A549 (cell line): ENCODE data around the gene PCSK6. TPM values are rescaled to one million over a fixed set of nuclear protein-coding genes. Genes with fewer than 3 reads are reported as not detected.

ENCODE experiments used
- ATAC-seq, 2 experiments: fragments of 200-7000 bp in 1 of 2; fragments of >200 bp in 1 of 2; cut with Nextera tagmentation in 1 of 2; cut with Tn5 transposase in 1 of 2; 3 replicates each; pipeline versions ENCODE4 v1.8.0 to v1.9.1; 2018 to 2020; ENCODE audit warnings: mild to moderate bottlenecking in 1 of 2, moderate library complexity in 1 of 2
- CTCF ChIA-PET: fragments of 300-600 bp; sonication (Branson Sonifier 250); formaldehyde crosslinking; extraction: SDS; loops from one replicate; lab custom pipeline; 2021; ENCODE audit warnings: antibody characterized with exemption, inconsistent platforms; lab: Yijun Ruan, JAX
- POLR2A ChIA-PET: fragments of 350-600 bp; formaldehyde crosslinking; extraction: SDS; loops from one replicate; lab custom pipeline; 2021; ENCODE audit warnings: antibody characterized with exemption, inconsistent platforms; lab: Yijun Ruan, JAX
- DNase-seq, 2 experiments: peaks; one replicate each; pipeline versions ENCODE4 v3.0.0 to v3.0.0-alpha.2; 2011 to 2016; ENCODE audit warnings: low read depth in 1 of 2, low spot score in 1 of 2
- FAIRE-seq: peaks from 2 replicates; lab custom pipeline; 2011; peaks lifted over from hg19 to GRCh38; lab: Jason Lieb, UNC
- H3K27ac ChIP-seq, 2 experiments: fragments of >200 bp; sonication (Bioruptor Twin); formaldehyde crosslinking; 3 replicates each; pipeline ENCODE4 v1.5.1; 2016 to 2017
- H3K4me1 ChIP-seq: fragments of >200 bp; sonication (Bioruptor Twin); formaldehyde crosslinking; 3 replicates; pipeline ENCODE4 v1.6.1; 2016
- H3K4me2 ChIP-seq: fragments of >200 bp; sonication (Bioruptor Twin); formaldehyde crosslinking; 3 replicates; pipeline ENCODE4 v1.6.1; 2016
- H3K4me3 ChIP-seq: fragments of >200 bp; sonication (Bioruptor Twin); formaldehyde crosslinking; 3 replicates; pipeline ENCODE4 v1.5.1; 2016
- H3K9me3 ChIP-seq: fragments of >200 bp; sonication (Bioruptor Twin); formaldehyde crosslinking; 3 replicates; pipeline ENCODE4 v1.6.1; 2016
- ATOH8 ChIP-seq: fragments of 250-450 bp; sonication (Bioruptor Pico); IDR thresholded peaks from 2 replicates; pipeline ENCODE4 v1.5.0; 2020; ENCODE audit warnings: low read depth, mild to moderate bottlenecking, moderate library complexity
- BCL3 ChIP-seq: fragments of >200 bp; sonication (Bioruptor Twin); formaldehyde crosslinking; IDR thresholded peaks from 3 replicates; pipeline ENCODE4 v1.6.1; 2016
- CBX2 ChIP-seq: fragments of 200-600 bp; sonication (generic); IDR thresholded peaks from 2 replicates; pipeline ENCODE4 v1.6.1; 2016; ENCODE audit warnings: low read depth, mild to moderate bottlenecking, borderline replicate concordance
- CHD4 ChIP-seq: fragments of 200-600 bp; sonication (generic); IDR thresholded peaks from 2 replicates; pipeline ENCODE4 v1.6.1; 2016; ENCODE audit warnings: antibody characterized with exemption, mild to moderate bottlenecking, borderline replicate concordance
- E2F6 ChIP-seq: IDR thresholded peaks from 2 replicates; pipeline ENCODE4 v1.6.1; 2012; ENCODE audit warnings: low read depth, borderline replicate concordance
- FOSB ChIP-seq: fragments of 250-450 bp; sonication (Bioruptor Pico); IDR thresholded peaks from 2 replicates; pipeline ENCODE4 v1.5.0; 2020; ENCODE audit warnings: mild to moderate bottlenecking, moderate library complexity
- FOSL2 ChIP-seq, 2 experiments: fragments of 450-650 bp in 1 of 2; fragments of >200 bp in 1 of 2; sonication (Bioruptor Twin) in 1 of 2; formaldehyde crosslinking; IDR thresholded peaks; 2 replicates each; pipeline versions ENCODE4 v1.5.0 to v1.6.1; 2016 to 2020; ENCODE audit warnings: mild to moderate bottlenecking in 1 of 2, moderate library complexity in 1 of 2
- HES2 ChIP-seq: fragments of >200 bp; sonication (Bioruptor Twin); formaldehyde crosslinking; IDR thresholded peaks from 2 replicates; pipeline ENCODE4 v1.6.1; 2016
- HEYL ChIP-seq: fragments of 250-450 bp; sonication (Bioruptor Pico); IDR thresholded peaks from 2 replicates; pipeline ENCODE4 v1.8.0; 2021; ENCODE audit warnings: mild to moderate bottlenecking, moderate library complexity
- HMGXB4 ChIP-seq: fragments of 250-450 bp; sonication (Bioruptor Pico); IDR thresholded peaks from 2 replicates; pipeline ENCODE4 v1.5.0; 2021; ENCODE audit warnings: mild to moderate bottlenecking, moderate library complexity, borderline replicate concordance
- JUNB ChIP-seq: fragments of >200 bp; sonication (Bioruptor Twin); formaldehyde crosslinking; IDR thresholded peaks from 2 replicates; pipeline ENCODE4 v1.6.1; 2016
- MAFK ChIP-seq: fragments of 450-650 bp; IDR thresholded peaks from 2 replicates; pipeline ENCODE4 v1.6.1; 2014; ENCODE audit not compliant: partially characterized antibody
- PBX3 ChIP-seq: IDR thresholded peaks from 2 replicates; pipeline ENCODE4 v1.6.1; 2012
- PHF8 ChIP-seq: fragments of 200-600 bp; sonication (generic); IDR thresholded peaks from 2 replicates; pipeline ENCODE4 v1.6.1; 2016; ENCODE audit warnings: low read depth, mild to moderate bottlenecking, antibody characterized with exemption, moderate library complexity, borderline replicate concordance
- POLR2A ChIP-seq: IDR thresholded peaks from 2 replicates; pipeline ENCODE4 v1.6.1; 2012; ENCODE audit warnings: mild to moderate bottlenecking, low read length
- RNF2 ChIP-seq: fragments of 200-600 bp; sonication (generic); IDR thresholded peaks from 2 replicates; pipeline ENCODE4 v1.6.1; 2016; ENCODE audit warnings: low read depth, mild to moderate bottlenecking, antibody characterized with exemption, moderate library complexity, borderline replicate concordance
- ZFP36 ChIP-seq: fragments of 450-650 bp; IDR thresholded peaks from 2 replicates; pipeline ENCODE4 v1.6.1; 2014; ENCODE audit warnings: borderline replicate concordance; ENCODE audit not compliant: partially characterized antibody
- ZNF302 ChIP-seq: fragments of 250-450 bp; sonication (Bioruptor Pico); IDR thresholded peaks from 2 replicates; pipeline ENCODE4 v1.9.0; 2021; ENCODE audit warnings: inconsistent platforms, mild to moderate bottlenecking, moderate library complexity
- ZSCAN20 ChIP-seq: fragments of 250-450 bp; sonication (Bioruptor Pico); IDR thresholded peaks from 2 replicates; pipeline ENCODE4 v1.8.0; 2022; ENCODE audit warnings: mild to moderate bottlenecking, moderate library complexity
- WGBS: methylation state at CpG from one replicate; pipeline ENCODE4 v1.1.6; 2017; ENCODE audit errors: missing lambda C conversion rate; 5-methylcytosine and 5-hydroxymethylcytosine counted together
- polyA plus RNA-seq, 4 experiments: library from polyadenylated mRNA; depleted of rRNA in 3 of 4; stranded (reverse); fragments of >200 nt; fragmentation: RNase III in 1 of 4; extraction: RNeasy Plus Mini Kit Qiagen cat#74134 plus additional on column Dnase treatment in 1 of 4; gene quantifications; 2 replicates in 3 of 4; 3 replicates in 1 of 4; pipeline ENCODE4 v1.2.3, GENCODE V29; 2011 to 2017
- TF ChIP-seq, protein P1 (sequence below): fragments of 200-600 bp; sonication (generic); IDR thresholded peaks from 2 replicates; pipeline ENCODE4 v1.6.1; 2016; ENCODE audit warnings: antibody characterized with exemption, mild to moderate bottlenecking, moderate library complexity

PCSK6 gene
- polyA plus RNA-seq, 2 of the 4 experiments (the other 2 are of a cell fraction), result 10.0 to 15.2 TPM

DNA sequence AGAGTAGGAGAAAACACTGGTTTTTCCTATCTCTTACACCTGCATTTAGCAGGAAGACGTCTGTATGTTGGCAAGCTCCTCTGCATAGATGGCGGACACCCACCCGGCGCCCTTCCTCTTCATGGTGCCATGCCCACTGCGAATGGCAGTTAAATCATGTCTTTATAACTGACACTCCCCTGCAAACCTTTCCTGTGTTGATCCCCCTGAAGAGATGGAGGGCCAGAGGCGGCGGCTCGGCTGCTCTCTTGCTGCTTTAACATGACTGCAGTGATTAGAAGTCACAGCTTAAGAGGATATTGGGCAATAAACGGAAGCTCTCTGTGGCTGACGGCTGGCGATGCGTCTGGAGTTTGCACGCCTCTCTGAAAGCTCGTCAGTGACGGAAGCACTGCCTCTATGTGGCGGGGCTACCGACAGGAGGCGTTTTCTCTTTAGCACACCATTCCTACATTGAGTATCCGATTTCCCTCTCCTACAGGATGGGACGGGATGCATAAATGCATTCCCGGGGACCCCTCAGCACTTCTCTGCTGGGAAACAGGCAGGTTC, 168.9 kb downstream of the PCSK6 start:
- no peak overlapping the region for H3K4me3 ChIP-seq
- 85% methylated on average over 21 of the region's 21 CpGs for WGBS
- no peaks in the 10 kb centered on the region for H3K4me1 ChIP-seq
- CTCF ChIA-PET, result interaction anchor here (1.4 to 5.6 kb wide), 3 partner anchors 19 to 321 kb away, joined by 4 to 27 read pairs (median 5); no protein-coding TSS in a partner anchor
- ATAC-seq, result no peak
- H3K27ac ChIP-seq, result no peak overlapping the region
- H3K9me3 ChIP-seq, result no peaks in the 10 kb centered on the region
- TF ChIP-seq FOSL2 (IDR thresholded peaks at IDR 0.05) (no peak), FOSL2 (CRISPR knock-in tag; IDR thresholded peaks at IDR 0.05) (no peak)
- TF ChIP-seq, all 56 proteins: peak for 0
- POLR2A ChIA-PET, result no interaction called here
- no peak overlapping the region for H3K4me2 ChIP-seq
- FAIRE-seq (no peak), DNase-seq (no peak)

DNA sequence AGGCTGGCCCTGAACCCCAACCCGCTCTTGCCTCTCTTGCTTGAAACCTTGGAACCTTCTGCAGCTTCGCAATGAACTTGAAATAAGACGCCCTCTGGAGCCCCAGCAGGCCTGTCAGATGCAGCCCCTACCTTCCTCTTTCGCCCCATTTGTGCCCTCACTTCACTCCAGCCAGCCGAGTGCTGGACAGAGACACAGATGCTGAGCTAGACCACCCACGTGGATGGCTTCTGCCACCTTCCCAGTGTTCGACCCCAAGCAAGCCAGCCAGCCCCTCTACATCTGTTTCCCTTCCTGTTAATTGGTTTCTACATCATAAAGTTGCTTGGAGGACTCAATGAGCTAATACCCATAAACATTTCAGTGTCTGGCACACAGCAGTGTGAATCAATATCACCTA, 170.7 kb downstream of the PCSK6 start:
- H3K4me3 ChIP-seq, result no peak overlapping the region
- POLR2A ChIA-PET, result no interaction called here
- no peaks in the 10 kb centered on the region for H3K9me3 ChIP-seq
- H3K27ac ChIP-seq, result no peak overlapping the region
- WGBS, result 62% methylated on average over 7 of the region's 7 CpGs
- H3K4me2 ChIP-seq, result no peak overlapping the region
- FAIRE-seq (no peak), DNase-seq (no peak), ATAC-seq (no peak)
- CTCF ChIA-PET, result interaction anchor here (1.1 to 5.6 kb wide), 8 partner anchors 14 to 322 kb away, joined by 3 to 27 read pairs (median 4); no protein-coding TSS in a partner anchor
- TF ChIP-seq, protein P1, sequence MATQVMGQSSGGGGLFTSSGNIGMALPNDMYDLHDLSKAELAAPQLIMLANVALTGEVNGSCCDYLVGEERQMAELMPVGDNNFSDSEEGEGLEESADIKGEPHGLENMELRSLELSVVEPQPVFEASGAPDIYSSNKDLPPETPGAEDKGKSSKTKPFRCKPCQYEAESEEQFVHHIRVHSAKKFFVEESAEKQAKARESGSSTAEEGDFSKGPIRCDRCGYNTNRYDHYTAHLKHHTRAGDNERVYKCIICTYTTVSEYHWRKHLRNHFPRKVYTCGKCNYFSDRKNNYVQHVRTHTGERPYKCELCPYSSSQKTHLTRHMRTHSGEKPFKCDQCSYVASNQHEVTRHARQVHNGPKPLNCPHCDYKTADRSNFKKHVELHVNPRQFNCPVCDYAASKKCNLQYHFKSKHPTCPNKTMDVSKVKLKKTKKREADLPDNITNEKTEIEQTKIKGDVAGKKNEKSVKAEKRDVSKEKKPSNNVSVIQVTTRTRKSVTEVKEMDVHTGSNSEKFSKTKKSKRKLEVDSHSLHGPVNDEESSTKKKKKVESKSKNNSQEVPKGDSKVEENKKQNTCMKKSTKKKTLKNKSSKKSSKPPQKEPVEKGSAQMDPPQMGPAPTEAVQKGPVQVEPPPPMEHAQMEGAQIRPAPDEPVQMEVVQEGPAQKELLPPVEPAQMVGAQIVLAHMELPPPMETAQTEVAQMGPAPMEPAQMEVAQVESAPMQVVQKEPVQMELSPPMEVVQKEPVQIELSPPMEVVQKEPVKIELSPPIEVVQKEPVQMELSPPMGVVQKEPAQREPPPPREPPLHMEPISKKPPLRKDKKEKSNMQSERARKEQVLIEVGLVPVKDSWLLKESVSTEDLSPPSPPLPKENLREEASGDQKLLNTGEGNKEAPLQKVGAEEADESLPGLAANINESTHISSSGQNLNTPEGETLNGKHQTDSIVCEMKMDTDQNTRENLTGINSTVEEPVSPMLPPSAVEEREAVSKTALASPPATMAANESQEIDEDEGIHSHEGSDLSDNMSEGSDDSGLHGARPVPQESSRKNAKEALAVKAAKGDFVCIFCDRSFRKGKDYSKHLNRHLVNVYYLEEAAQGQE, result peak; percentile 43; the same call in 1 of the 2 replicates
- no peak for TF ChIP-seq ZSCAN20
- no peaks in the 10 kb centered on the region for H3K4me1 ChIP-seq

DNA sequence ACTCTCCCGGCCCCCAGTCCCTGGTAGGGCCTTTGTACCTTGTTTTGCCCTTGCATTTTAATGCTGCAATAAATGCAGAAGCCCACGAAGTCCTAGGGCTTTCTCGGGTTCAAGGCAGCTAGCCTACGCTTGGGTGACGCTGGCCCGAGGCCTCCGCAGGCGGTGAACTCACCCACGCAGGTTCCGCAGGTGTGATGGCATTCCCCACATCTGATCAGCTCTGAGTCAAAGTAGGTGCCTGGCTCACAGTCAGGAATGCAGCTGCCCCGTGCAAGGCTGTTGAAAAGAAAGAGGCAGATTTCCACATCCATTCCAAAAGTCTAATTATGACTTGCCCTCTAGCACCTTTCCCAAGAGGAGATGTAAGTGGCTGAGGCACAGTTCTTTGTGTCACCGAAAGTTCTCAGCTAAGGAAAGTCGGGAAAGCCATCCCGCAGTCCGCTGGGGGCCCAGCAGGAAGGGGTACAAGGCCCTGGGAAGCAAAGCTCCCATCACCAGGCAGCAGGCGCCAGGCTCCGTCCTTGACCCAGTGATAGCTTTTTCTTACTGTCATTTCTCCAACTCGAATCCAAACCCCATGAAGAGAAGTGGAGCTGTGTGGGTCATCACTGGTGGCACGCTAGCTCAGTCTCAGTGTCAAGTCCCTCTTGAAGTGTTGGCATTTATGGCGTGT, 171.2 kb downstream of the PCSK6 start:
- Histone ChIP-seq H3K27ac (no peak overlapping the region), H3K4me3 (no peak overlapping the region), H3K4me1 (no peaks in the 10 kb centered on the region), H3K4me2 (no peak overlapping the region), H3K9me3 (no peaks in the 10 kb centered on the region)
- DNase-seq, result no peak
- ATAC-seq, result no peak
- WGBS, result 80% methylated on average over 20 of the region's 20 CpGs
- ChIA-PET POLR2A (no interaction called here), CTCF (interaction anchor here (1.1 to 5.6 kb wide), 6 partner anchors 13 to 323 kb away, joined by 3 to 27 read pairs (median 4); no protein-coding TSS in a partner anchor)
- no peak for FAIRE-seq
- TF ChIP-seq ZNF302 (CRISPR knock-in tag) (no peak), RNF2 (no peak), PBX3 (no peak), FOSB (no peak), HES2 (no peak), BCL3 (no peak), JUNB (no peak), ZFP36 (no peak), CBX2 (no peak), CHD4 (no peak), POLR2A (no peak), ATOH8 (CRISPR knock-in tag) (no peak), PHF8 (no peak), MAFK (no peak), E2F6 (no peak), HEYL (CRISPR knock-in tag) (no peak), HMGXB4 (no peak)
